Astrocyte (in vitro differentiated cells and primary cell): ENCODE data around the gene AKAP13. TPM values are rescaled to one million over a fixed set of nuclear protein-coding genes. Genes with fewer than 3 reads are reported as not detected.

ENCODE experiments used
- DNase-seq: peaks from one replicate; pipeline ENCODE4 v3.0.0-alpha.2; 2010; ENCODE audit warnings: low read depth
- FAIRE-seq: peaks from 2 replicates; lab custom pipeline; 2011; peaks lifted over from hg19 to GRCh38; lab: Jason Lieb, UNC
- H2AFZ ChIP-seq: 2 replicates; pipeline ENCODE4 v1.6.0; 2012; ENCODE audit warnings: low read depth, low read length, inconsistent platforms
- H3K27ac ChIP-seq: 2 replicates; pipeline ENCODE4 v1.5.1; 2011; ENCODE audit warnings: low read depth, low read length, inconsistent platforms
- H3K27me3 ChIP-seq: 2 replicates; pipeline ENCODE4 v1.6.0; 2011; ENCODE audit warnings: low read length, inconsistent platforms; ENCODE audit not compliant: insufficient read depth
- H3K36me3 ChIP-seq: 2 replicates; pipeline ENCODE4 v1.5.1; 2011; ENCODE audit warnings: low read length, inconsistent platforms; ENCODE audit not compliant: insufficient read depth
- H3K4me1 ChIP-seq: 2 replicates; pipeline ENCODE4 v1.5.1; 2011; ENCODE audit warnings: low read length, inconsistent platforms; ENCODE audit not compliant: insufficient read depth
- H3K4me2 ChIP-seq: 2 replicates; pipeline ENCODE4 v1.6.0; 2012; ENCODE audit warnings: low read length, inconsistent platforms
- H3K4me3 ChIP-seq: 2 replicates; pipeline ENCODE4 v1.5.1; 2011; ENCODE audit warnings: low read depth, mild to moderate bottlenecking, low read length, inconsistent platforms; ENCODE audit not compliant: insufficient read depth
- H3K79me2 ChIP-seq: 2 replicates; pipeline ENCODE4 v1.6.0; 2012; ENCODE audit warnings: mild to moderate bottlenecking, low read length, inconsistent platforms; ENCODE audit not compliant: insufficient read depth
- H3K9ac ChIP-seq: 2 replicates; pipeline ENCODE4 v1.6.0; 2012; ENCODE audit warnings: mild to moderate bottlenecking, low read length, inconsistent platforms
- H3K9me3 ChIP-seq: 2 replicates; pipeline ENCODE4 v1.5.1; 2012; ENCODE audit warnings: low read depth, mild to moderate bottlenecking, low read length, inconsistent platforms; ENCODE audit not compliant: insufficient read depth
- H4K20me1 ChIP-seq: 2 replicates; pipeline ENCODE4 v1.6.0; 2012; ENCODE audit warnings: low read length, inconsistent platforms; ENCODE audit not compliant: insufficient read depth
- H3K27ac Mint-ChIP-seq: one replicate; pipeline ENCODE4 v1.8.0; 2021; ENCODE audit warnings: mild to moderate bottlenecking, mixed read lengths; ENCODE audit not compliant: unreplicated experiment
- H3K27me3 Mint-ChIP-seq: one replicate; pipeline ENCODE4 v1.8.0; 2021; ENCODE audit warnings: low read depth, mixed read lengths; ENCODE audit not compliant: unreplicated experiment
- H3K36me3 Mint-ChIP-seq: one replicate; pipeline ENCODE4 v1.8.0; 2021; ENCODE audit warnings: low read depth, mixed read lengths; ENCODE audit not compliant: unreplicated experiment
- H3K4me1 Mint-ChIP-seq: one replicate; pipeline ENCODE4 v1.8.0; 2021; ENCODE audit warnings: low read depth, mixed read lengths; ENCODE audit not compliant: unreplicated experiment
- H3K4me3 Mint-ChIP-seq: one replicate; pipeline ENCODE4 v1.8.0; 2021; ENCODE audit warnings: mild to moderate bottlenecking, moderate library complexity, mixed read lengths; ENCODE audit not compliant: unreplicated experiment
- H3K9me3 Mint-ChIP-seq: one replicate; pipeline ENCODE4 v1.8.0; 2021; ENCODE audit warnings: mild to moderate bottlenecking, mixed read lengths; ENCODE audit not compliant: unreplicated experiment
- EZH2 ChIP-seq: IDR thresholded peaks from 2 replicates; pipeline ENCODE4 v1.6.1; 2012; ENCODE audit warnings: mild to moderate bottlenecking, low read length, inconsistent platforms; ENCODE audit not compliant: insufficient read depth
- total RNA-seq: library from RNA; stranded (reverse); gene quantifications from 2 replicates; pipeline ENCODE4 v1.2.1, GENCODE V29; 2021
- TF ChIP-seq, protein P1 (sequence below): IDR thresholded peaks from 2 replicates; pipeline ENCODE4 v1.5.1; 2011; ENCODE audit warnings: low read depth, mild to moderate bottlenecking, inconsistent platforms, low read length, moderate library complexity; ENCODE audit not compliant: insufficient read depth

AKAP13 gene
- total RNA-seq, 1 donor from 2014 or later = 98.2 TPM

DNA sequence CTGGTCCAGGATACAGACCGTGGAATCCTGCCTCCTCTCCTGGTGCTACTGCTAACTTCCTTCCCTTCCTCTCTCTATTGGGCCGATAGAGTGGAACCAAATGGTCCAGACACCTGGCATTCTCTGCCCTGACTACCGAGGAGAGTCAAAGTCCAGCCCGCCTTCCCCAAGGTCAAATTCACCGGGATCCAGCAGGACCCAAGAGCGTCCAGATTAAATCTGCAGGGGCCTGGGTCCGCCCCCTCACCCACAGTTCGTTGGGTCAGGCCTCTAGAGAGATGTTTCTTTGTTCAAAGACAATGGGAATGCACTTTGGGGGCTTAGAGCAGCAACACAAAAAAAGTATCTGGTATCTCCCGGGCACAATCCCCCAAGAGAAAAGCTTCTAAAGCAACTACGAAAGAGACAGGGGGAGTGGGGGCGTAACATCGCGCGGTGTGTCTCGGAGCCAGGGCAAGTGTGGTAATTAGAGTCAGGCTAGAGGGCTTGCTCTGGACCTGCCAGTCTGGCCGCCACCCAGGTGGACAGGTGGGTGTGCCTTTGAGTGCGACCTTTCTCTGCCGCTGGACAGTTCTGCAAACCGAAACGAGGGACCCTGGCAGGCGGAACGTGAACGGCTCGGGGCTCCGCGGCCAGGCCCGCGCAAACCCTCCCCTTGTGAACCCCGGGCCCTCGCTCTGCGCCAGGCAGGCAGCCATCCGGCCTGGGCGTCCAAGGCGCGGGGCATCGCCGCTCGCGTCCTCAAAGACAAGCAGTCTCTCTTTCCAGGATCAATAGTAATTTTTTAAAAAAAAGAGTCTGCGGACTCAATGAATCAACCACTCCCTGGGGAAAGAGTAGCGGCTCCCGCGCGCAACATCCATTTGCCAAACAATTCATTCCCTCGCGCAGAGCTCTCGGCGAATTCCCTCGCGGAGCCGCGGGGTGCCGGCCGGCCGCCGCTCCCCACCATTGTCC is 413.5 kb downstream of the AKAP13 start:
- Histone ChIP-seq H3K36me3 (no peaks in the 10 kb centered on the region), H3K79me2 (peaks cover 49% of the 10 kb centered on the region), H3K4me2 (peak overlapping the region; percentile 93), H2AFZ (peak overlapping the region; percentile 74), H3K9me3 (no peaks in the 10 kb centered on the region), H3K9ac (peak overlapping the region; percentile 90), H3K4me3 (peak overlapping the region; percentile 85), H3K4me1 (peaks cover 19% of the 10 kb centered on the region), H3K27me3 (no peaks in the 10 kb centered on the region), H4K20me1 (peaks cover 45% of the 10 kb centered on the region), H3K27ac (peak overlapping the region; percentile 76)
- TF ChIP-seq, protein P1, sequence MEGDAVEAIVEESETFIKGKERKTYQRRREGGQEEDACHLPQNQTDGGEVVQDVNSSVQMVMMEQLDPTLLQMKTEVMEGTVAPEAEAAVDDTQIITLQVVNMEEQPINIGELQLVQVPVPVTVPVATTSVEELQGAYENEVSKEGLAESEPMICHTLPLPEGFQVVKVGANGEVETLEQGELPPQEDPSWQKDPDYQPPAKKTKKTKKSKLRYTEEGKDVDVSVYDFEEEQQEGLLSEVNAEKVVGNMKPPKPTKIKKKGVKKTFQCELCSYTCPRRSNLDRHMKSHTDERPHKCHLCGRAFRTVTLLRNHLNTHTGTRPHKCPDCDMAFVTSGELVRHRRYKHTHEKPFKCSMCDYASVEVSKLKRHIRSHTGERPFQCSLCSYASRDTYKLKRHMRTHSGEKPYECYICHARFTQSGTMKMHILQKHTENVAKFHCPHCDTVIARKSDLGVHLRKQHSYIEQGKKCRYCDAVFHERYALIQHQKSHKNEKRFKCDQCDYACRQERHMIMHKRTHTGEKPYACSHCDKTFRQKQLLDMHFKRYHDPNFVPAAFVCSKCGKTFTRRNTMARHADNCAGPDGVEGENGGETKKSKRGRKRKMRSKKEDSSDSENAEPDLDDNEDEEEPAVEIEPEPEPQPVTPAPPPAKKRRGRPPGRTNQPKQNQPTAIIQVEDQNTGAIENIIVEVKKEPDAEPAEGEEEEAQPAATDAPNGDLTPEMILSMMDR = no peak
- TF ChIP-seq EZH2 = no peak
- FAIRE-seq (no peak), DNase-seq (no peak)
- Mint-ChIP-seq H3K27me3 (no peaks in the 10 kb centered on the region), H3K36me3 (peaks cover 6% of the 10 kb centered on the region), H3K27ac (peak overlapping the region; percentile 72), H3K4me3 (peak overlapping the region; percentile 92), H3K9me3 (no peaks in the 10 kb centered on the region), H3K4me1 (peaks cover 5% of the 10 kb centered on the region)

DNA sequence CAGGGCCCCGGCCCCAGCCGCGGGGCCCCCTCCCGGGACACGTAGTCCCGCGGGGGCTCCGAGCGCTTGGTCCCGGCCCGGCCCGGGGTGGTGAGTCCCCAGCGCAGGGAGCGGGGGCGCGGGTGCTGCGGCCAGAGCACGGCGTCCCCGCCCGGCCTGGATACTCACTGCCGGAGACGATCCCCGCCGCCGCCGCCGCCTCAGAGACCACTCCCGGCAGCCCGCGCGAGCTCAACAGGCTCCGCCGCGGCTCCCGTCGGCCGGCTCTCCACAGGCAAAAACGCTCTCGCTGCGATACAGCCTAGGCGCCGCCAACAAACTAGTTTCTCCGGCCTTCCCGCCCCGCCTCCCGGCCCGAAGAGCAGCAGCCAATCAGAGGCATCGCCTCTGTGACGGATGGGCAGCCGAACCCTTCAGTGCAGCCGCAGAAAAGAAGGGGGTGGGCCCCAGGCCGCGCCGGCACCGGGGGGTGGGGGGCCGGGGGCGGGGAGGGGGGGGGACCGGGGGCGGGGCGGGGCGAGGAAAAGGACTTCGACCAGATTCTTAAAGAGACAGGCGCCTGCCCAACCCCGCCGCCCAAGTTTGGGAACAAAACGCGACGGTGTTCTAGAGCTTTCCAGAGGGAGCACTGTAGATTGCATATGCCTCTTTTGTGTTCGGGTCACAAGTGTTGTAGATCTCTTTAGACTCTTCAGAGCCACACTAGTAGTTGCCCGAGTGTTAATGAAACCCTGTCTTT is 414.4 kb downstream of the AKAP13 start, which contains the start of gene KLHL25:
Gene KLHL25 (minus strand): TSS at position 328 of the 739 bp plus-strand sequence. CDS start 25,115 bp downstream, outside the sequence.
- Mint-ChIP-seq H3K4me3 (peak within 1 kb of the TSS; percentile 92), H3K4me1 (peaks cover 5% of the 10 kb centered on the region), H3K27me3 (no peaks in the 10 kb centered on the region), H3K9me3 (no peaks in the 10 kb centered on the region), H3K36me3 (peaks cover 3% of the 10 kb centered on the region), H3K27ac (peak within 1 kb of the TSS; percentile 72)
- Histone ChIP-seq H3K9ac (peak within 1 kb of the TSS; percentile 90), H3K4me1 (peaks cover 19% of the 10 kb centered on the region), H3K79me2 (peaks cover 41% of the 10 kb centered on the region), H3K27me3 (no peaks in the 10 kb centered on the region), H3K27ac (peak within 1 kb of the TSS; percentile 76), H3K9me3 (no peaks in the 10 kb centered on the region), H2AFZ (peak within 1 kb of the TSS; percentile 91), H3K4me3 (peak within 1 kb of the TSS; percentile 85), H3K36me3 (no peaks in the 10 kb centered on the region), H3K4me2 (peak within 1 kb of the TSS; percentile 94), H4K20me1 (peaks cover 37% of the 10 kb centered on the region)
- FAIRE-seq (no peak), DNase-seq (peak; percentile 86)
- no peak for TF ChIP-seq EZH2
